MM.1S (cell line): ENCODE results near the gene VPREB1.
"Not testable (repeated sequence)": the region's sequence is repeated elsewhere in the genome, so short reads cannot be mapped to it uniquely, and the experiment has no call there.

Experiments
- CTCF ChIP-seq: fragments of 300-600 bp; sonication (generic); IDR thresholded peaks from 2 replicates; pipeline ENCODE4 v1.5.1; 2016; ENCODE audit warnings: antibody characterized with exemption, low read length, mixed read lengths
- EZH2 ChIP-seq: fragments of 300-600 bp; sonication (generic); optimal IDR thresholded peaks from 2 replicates; pipeline ENCODE3; 2017; ENCODE audit warnings: low read depth, mild to moderate bottlenecking, antibody characterized with exemption, low read length, mixed read lengths
- EZH2phosphoT487 ChIP-seq: fragments of 300-600 bp; sonication (generic); IDR thresholded peaks from 2 replicates; pipeline ENCODE4 v1.6.1; 2018; ENCODE audit warnings: antibody characterized with exemption, low read length

GRCh38 chr22:22292656-22293055 is 48.1 kb downstream of the VPREB1 start:
- not testable (repeated sequence) for TF ChIP-seq CTCF, EZH2phosphoT487, EZH2
